Measurements from ENCODE around the gene NR3C2. TPM values are rescaled to one million over a fixed set of nuclear protein-coding genes. Genes with fewer than 3 reads are reported as not detected.

Gene NR3C2
- total RNA-seq, 1 experiment from 2014 or later: 2.7 TPM

DNA sequence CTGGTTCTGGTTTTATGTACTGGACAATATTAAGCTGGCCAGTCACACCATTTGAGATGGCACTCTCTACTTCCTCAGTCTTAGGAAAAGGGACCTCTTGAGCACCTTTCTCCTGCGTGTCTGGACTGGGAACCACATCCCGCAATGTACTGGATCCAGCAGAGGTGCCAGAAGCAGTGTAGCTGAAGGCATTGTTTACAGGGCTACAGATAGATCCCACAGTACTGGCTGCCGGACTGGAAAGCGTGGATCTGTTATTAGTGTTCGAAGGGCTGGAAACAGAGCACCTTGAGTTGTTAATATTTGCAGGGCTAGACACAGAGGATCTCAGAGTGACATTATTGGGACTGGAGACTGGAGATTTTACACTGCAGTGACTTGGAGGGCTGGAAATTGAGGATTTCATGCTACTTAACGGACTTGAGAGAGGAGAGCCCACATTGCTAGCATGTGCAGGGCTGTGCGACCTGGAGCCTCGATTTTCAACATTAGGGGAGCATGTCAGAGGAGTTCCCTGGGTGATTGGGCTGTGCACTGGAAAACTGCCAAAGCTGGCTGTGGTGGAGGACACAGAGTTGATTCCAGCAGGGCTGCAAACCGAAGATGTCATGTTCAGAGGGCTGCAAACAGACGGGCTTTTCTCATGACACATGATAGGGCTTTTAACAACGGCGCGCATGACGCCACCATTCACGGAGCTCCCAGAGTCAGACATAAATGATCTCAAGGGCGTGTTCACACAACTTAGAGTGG lies 6.4 kb downstream of the NR3C2 start:
- no peaks in the 10 kb centered on the region for H3K27me3 ChIP-seq (ENCODE audit: insufficient read depth, low read length)
- H3K79me2 ChIP-seq (ENCODE audit: insufficient read depth, low read length): no peaks in the 10 kb centered on the region
- H3K9ac ChIP-seq (ENCODE audit: low read length): no peak overlapping the region
- H3K9me2 ChIP-seq (ENCODE audit: insufficient read depth): no peaks in the 10 kb centered on the region
- H3K36me3 ChIP-seq (ENCODE audit: control insufficient read depth in 1 of 2, insufficient read depth in 2 of 2, low read length in 2 of 2): no peaks in the 10 kb centered on the region
- ATAC-seq (no peak), DNase-seq (ENCODE audit: low read depth, low spot score) (no peak)
- no peaks in the 10 kb centered on the region for H4K20me1 ChIP-seq (ENCODE audit: insufficient read depth)
- BruUV-seq (replicated peaks): no TSS peak
- POLR2A ChIA-PET: no interaction called here
- CTCF ChIA-PET: no interaction called here
- H3K27ac ChIP-seq (ENCODE audit: low read depth, low read length): no peak overlapping the region
- no peak overlapping the region for H2AFZ ChIP-seq (ENCODE audit: low read depth, low read length, poor library complexity, severe bottlenecking)
- no peaks in the 10 kb centered on the region for H3K9me3 ChIP-seq (ENCODE audit: control insufficient read depth in 1 of 2, insufficient read depth in 1 of 2, low read depth in 1 of 2, low read length in 2 of 2)
- no peak overlapping the region for H3K4me3 ChIP-seq (replicated peaks in 1 of 2; ENCODE audit: low read depth in 1 of 2, low read length in 2 of 2)
- no peak for TF ChIP-seq RAD21 (IDR thresholded peaks at IDR 0.05; ENCODE audit: low read depth)
- no peak for TF ChIP-seq SIN3A (IDR thresholded peaks at IDR 0.05; ENCODE audit: low read depth)
- no peak for TF ChIP-seq SRF (IDR thresholded peaks at IDR 0.05; ENCODE audit: low read depth)
- TF ChIP-seq ZNF274 (IDR thresholded peaks at IDR 0.05; ENCODE audit: low read depth, low read length): no peak
- TF ChIP-seq YY1 (IDR thresholded peaks at IDR 0.05; ENCODE audit: extremely low read depth, insufficient replicate concordance, low read depth, low read length): no peak
- TF ChIP-seq CEBPB (IDR thresholded peaks at IDR 0.05; ENCODE audit: low read depth): no peak
- no peak for TF ChIP-seq JUND (IDR thresholded peaks at IDR 0.05)
- no peak for TF ChIP-seq EZH2 (IDR thresholded peaks at IDR 0.05)
- no peak for TF ChIP-seq EGR1 (IDR thresholded peaks at IDR 0.05; ENCODE audit: low read depth)
- TF ChIP-seq CBX3 (IDR thresholded peaks at IDR 0.05; ENCODE audit: low read depth): no peak
- no peak for TF ChIP-seq POLR2A (IDR thresholded peaks at IDR 0.05; ENCODE audit: borderline replicate concordance, extremely low read depth, insufficient read depth, insufficient read length)
- TF ChIP-seq TCF7L2 (IDR thresholded peaks at IDR 0.05; ENCODE audit: borderline replicate concordance, extremely low read depth, insufficient read depth, insufficient read length): no peak
- TF ChIP-seq POLR2AphosphoS5 (IDR thresholded peaks at IDR 0.05; ENCODE audit: low read depth, low read length): no peak
- TF ChIP-seq, protein P1, sequence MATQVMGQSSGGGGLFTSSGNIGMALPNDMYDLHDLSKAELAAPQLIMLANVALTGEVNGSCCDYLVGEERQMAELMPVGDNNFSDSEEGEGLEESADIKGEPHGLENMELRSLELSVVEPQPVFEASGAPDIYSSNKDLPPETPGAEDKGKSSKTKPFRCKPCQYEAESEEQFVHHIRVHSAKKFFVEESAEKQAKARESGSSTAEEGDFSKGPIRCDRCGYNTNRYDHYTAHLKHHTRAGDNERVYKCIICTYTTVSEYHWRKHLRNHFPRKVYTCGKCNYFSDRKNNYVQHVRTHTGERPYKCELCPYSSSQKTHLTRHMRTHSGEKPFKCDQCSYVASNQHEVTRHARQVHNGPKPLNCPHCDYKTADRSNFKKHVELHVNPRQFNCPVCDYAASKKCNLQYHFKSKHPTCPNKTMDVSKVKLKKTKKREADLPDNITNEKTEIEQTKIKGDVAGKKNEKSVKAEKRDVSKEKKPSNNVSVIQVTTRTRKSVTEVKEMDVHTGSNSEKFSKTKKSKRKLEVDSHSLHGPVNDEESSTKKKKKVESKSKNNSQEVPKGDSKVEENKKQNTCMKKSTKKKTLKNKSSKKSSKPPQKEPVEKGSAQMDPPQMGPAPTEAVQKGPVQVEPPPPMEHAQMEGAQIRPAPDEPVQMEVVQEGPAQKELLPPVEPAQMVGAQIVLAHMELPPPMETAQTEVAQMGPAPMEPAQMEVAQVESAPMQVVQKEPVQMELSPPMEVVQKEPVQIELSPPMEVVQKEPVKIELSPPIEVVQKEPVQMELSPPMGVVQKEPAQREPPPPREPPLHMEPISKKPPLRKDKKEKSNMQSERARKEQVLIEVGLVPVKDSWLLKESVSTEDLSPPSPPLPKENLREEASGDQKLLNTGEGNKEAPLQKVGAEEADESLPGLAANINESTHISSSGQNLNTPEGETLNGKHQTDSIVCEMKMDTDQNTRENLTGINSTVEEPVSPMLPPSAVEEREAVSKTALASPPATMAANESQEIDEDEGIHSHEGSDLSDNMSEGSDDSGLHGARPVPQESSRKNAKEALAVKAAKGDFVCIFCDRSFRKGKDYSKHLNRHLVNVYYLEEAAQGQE (IDR thresholded peaks at IDR 0.05; ENCODE audit: low read depth): no peak
- TF ChIP-seq EZH2phosphoT487 (IDR thresholded peaks at IDR 0.05; ENCODE audit: borderline replicate concordance): no peak
- RAD21 ChIA-PET (ENCODE audit: low non-redundant PET in 1 of 2, low total read pairs in 2 of 2, uncharacterized antibody in 2 of 2, unreplicated experiment in 2 of 2): no interaction called here
- intact Hi-C loops (cut with micrococcal nuclease): no loop called here
- H3K4me2 ChIP-seq (ENCODE audit: low read length): no peak overlapping the region
- no peaks in the 10 kb centered on the region for H3K4me1 ChIP-seq (ENCODE audit: control insufficient read depth in 1 of 2, insufficient read depth in 2 of 2, low read length in 2 of 2)
